AG20443 (cell line): ENCODE data around the gene DNAJB4.

Source experiments
- DNase-seq: peaks from one replicate; pipeline ENCODE4 v3.0.0; 2012; ENCODE audit warnings: low spot score, mixed read lengths

The DNAJB4 gene

GRCh38 chr1:78038071-78038470 is 33.3 kb downstream of the DNAJB4 start:
- no peak for DNase-seq

- no peak for DNase-seq
These were observed 33.8 kb downstream of the DNAJB4 start for GRCh38 chr1:78038491-78038939.

- no peak for DNase-seq
These were observed 35.8 kb downstream of the DNAJB4 start for GRCh38 chr1:78040484-78041089.

- DNase-seq, result no peak
These were observed 38.7 kb downstream of the DNAJB4 start for GRCh38 chr1:78043436-78043835.

- DNase-seq, result no peak
These were observed 40.2 kb downstream of the DNAJB4 start for GRCh38 chr1:78044796-78045562.

- DNase-seq, result peak; percentile 40
These were observed 40.8 kb downstream of the DNAJB4 start for GRCh38 chr1:78045563-78045925.

- peak; percentile 47 for DNase-seq
These were observed 41.4 kb downstream of the DNAJB4 start, which contains the start of gene GIPC2 for GRCh38 chr1:78045926-78046778. TSS of gene GIPC2 (plus strand) at chr1:78045966. CDS start at chr1:78046095, 129 bp downstream.

- DNase-seq, result no peak
These were observed 42.4 kb downstream of the DNAJB4 start for GRCh38 chr1:78047106-78047505.

- DNase-seq, result no peak
These were observed 42.9 kb downstream of the DNAJB4 start for GRCh38 chr1:78047631-78048030.

GRCh38 chr1:78048446-78048845 is 43.7 kb downstream of the DNAJB4 start:
- DNase-seq, result no peak

- no peak for DNase-seq
These were observed 44.7 kb downstream of the DNAJB4 start for GRCh38 chr1:78049396-78049795.

GRCh38 chr1:78051005-78051404 is 46.3 kb downstream of the DNAJB4 start:
- DNase-seq, result no peak

- no peak for DNase-seq
These were observed 48.1 kb downstream of the DNAJB4 start for GRCh38 chr1:78052685-78053405.

GRCh38 chr1:78053498-78053897 is 48.8 kb downstream of the DNAJB4 start:
- DNase-seq, result no peak

- DNase-seq, result no peak
These were observed 49.8 kb downstream of the DNAJB4 start for GRCh38 chr1:78054559-78054958.

- DNase-seq, result no peak
These were observed 50.2 kb downstream of the DNAJB4 start for GRCh38 chr1:78054972-78055371.

GRCh38 chr1:78055565-78056132 is 50.9 kb downstream of the DNAJB4 start:
- no peak for DNase-seq

GRCh38 chr1:78058670-78059069 is 53.9 kb downstream of the DNAJB4 start:
- no peak for DNase-seq

GRCh38 chr1:78060857-78061563 is 56.3 kb downstream of the DNAJB4 start:
- no peak for DNase-seq

- peak; percentile 53 for DNase-seq
These were observed 57.2 kb downstream of the DNAJB4 start for GRCh38 chr1:78061825-78062523.
